ENCODE measurements around the gene THRA. TPM values are rescaled to one million over a fixed set of nuclear protein-coding genes. Genes with fewer than 3 reads are reported as not detected.

The THRA gene
- total and polyA plus RNA-seq, 9 of the 15 experiments (the other 6 are each of a cell fraction or from before 2014, with no cell fraction given) = 0.34 to 23.4 (median 12.7) TPM

DNA sequence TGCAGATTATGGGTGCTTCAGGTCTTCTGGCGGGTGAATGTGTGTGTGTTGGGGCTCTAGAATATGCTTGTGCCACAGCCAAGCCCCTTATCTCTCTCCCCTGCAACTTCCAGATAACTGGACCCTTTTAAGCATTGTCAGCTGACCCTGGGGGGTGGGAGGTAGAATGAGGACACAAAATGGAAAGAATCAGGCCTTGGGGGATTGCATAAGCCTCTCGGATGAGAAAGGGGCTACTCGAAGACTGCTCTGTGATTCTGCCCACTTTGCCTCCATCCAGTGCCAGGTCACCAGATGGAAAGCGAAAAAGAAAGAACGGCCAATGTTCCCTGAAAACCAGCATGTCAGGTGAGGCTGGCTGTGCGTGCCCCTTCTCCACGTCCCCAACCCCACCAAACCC lies 13.8 kb downstream of the THRA start (continued):
- TF ChIP-seq, protein P1, sequence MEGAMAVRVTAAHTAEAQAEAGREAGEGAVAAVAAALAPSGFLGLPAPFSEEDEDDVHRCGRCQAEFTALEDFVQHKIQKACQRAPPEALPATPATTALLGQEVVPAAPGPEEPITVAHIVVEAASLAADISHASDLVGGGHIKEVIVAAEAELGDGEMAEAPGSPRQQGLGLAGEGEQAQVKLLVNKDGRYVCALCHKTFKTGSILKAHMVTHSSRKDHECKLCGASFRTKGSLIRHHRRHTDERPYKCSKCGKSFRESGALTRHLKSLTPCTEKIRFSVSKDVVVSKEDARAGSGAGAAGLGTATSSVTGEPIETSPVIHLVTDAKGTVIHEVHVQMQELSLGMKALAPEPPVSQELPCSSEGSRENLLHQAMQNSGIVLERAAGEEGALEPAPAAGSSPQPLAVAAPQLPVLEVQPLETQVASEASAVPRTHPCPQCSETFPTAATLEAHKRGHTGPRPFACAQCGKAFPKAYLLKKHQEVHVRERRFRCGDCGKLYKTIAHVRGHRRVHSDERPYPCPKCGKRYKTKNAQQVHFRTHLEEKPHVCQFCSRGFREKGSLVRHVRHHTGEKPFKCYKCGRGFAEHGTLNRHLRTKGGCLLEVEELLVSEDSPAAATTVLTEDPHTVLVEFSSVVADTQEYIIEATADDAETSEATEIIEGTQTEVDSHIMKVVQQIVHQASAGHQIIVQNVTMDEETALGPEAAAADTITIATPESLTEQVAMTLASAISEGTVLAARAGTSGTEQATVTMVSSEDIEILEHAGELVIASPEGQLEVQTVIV (CRISPR knock-in tag; IDR thresholded peaks at IDR 0.05; ENCODE audit: borderline replicate concordance) = no peak
- TF ChIP-seq ZNF584 (CRISPR knock-in tag; IDR thresholded peaks at IDR 0.05; ENCODE audit: low read depth) (no peak), HMG20B (CRISPR knock-in tag; IDR thresholded peaks at IDR 0.05) (no peak), ZFP36 (IDR thresholded peaks at IDR 0.05; ENCODE audit: low read depth, low read length, partially characterized antibody) (no peak), KHSRP (IDR thresholded peaks at IDR 0.05) (no peak), PTTG1 (tag; IDR thresholded peaks at IDR 0.05; ENCODE audit: low read depth) (no peak), MAFF (IDR thresholded peaks at IDR 0.05; ENCODE audit: low read length) (no peak), ARNT (IDR thresholded peaks at IDR 0.05) (no peak), ELF2 (CRISPR knock-in tag; IDR thresholded peaks at IDR 0.05) (no peak), TAL1 (IDR thresholded peaks at IDR 0.05) (peak; percentile 67), RBM34 (IDR thresholded peaks at IDR 0.05; ENCODE audit: borderline replicate concordance, insufficient read depth, low read length) (no peak), TAF7 (tag; IDR thresholded peaks at IDR 0.05) (no peak), ZNF253 (CRISPR knock-in tag; conservative IDR thresholded peaks at IDR 0.05) (no peak)
- TF ChIP-seq, protein P2, sequence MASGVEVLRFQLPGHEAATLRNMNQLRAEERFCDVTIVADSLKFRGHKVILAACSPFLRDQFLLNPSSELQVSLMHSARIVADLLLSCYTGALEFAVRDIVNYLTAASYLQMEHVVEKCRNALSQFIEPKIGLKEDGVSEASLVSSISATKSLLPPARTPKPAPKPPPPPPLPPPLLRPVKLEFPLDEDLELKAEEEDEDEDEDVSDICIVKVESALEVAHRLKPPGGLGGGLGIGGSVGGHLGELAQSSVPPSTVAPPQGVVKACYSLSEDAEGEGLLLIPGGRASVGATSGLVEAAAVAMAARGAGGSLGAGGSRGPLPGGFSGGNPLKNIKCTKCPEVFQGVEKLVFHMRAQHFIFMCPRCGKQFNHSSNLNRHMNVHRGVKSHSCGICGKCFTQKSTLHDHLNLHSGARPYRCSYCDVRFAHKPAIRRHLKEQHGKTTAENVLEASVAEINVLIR (CRISPR knock-in tag; IDR thresholded peaks at IDR 0.05) = no peak
- TF ChIP-seq, protein P3, sequence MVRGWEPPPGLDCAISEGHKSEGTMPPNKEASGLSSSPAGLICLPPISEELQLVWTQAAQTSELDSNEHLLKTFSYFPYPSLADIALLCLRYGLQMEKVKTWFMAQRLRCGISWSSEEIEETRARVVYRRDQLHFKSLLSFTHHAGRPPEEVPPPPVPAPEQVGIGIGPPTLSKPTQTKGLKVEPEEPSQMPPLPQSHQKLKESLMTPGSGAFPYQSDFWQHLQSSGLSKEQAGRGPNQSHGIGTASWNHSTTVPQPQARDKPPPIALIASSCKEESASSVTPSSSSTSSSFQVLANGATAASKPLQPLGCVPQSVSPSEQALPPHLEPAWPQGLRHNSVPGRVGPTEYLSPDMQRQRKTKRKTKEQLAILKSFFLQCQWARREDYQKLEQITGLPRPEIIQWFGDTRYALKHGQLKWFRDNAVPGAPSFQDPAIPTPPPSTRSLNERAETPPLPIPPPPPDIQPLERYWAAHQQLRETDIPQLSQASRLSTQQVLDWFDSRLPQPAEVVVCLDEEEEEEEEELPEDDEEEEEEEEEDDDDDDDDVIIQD (CRISPR knock-in tag; IDR thresholded peaks at IDR 0.05) = no peak
- TF ChIP-seq, protein P4, sequence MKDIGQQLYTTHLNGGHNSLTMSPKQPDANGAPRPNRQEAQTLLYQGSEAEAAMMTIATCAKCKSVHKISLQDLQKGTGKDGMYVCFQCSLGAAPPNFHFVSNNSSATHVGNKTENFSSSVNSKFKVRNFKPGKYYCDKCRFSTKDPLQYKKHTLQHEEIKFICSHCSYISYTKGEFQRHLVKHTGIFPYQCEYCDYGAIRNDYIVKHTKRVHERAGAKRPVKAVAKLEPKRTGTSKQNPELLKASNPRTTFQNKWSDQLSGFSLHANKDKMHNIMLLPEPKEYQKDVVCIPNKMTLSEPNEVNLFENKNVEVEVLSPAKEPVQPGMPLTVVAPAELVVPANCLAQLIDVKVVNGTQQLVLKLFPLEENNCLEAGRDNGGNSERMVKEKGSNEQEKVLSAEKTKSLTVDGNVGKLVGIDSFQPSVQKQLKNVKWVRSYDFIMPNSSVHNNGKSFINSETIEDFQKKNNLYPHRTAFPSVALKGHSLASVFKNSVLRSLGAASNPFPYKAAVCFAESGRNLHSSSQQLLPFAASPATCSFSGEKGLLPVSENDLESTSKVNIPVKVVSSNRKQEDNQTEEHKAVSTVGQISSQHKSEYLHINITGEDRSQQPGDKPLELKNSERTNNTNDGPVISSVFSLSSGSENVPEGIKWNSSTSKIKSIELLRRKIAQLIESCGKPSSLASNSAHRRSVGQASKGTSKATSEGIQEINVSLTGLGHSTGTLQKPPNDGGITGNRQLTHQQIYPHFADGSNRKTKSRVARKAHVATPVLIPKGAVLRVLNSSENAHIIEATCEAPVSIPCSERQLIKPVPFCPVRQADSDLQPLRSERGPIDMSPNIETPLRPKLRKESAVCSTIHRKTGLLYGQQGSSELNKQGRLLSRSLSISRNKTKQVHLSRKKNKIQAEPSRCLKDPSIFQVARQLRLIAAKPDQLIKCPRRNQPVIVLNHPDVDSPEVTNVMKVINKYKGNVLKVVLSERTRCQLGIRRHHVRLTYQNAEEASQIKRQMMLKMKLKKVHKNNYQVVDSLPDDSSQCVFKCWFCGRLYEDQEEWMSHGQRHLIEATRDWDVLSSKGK (CRISPR knock-in tag; IDR thresholded peaks at IDR 0.05) = no peak
- TF ChIP-seq, protein P5, sequence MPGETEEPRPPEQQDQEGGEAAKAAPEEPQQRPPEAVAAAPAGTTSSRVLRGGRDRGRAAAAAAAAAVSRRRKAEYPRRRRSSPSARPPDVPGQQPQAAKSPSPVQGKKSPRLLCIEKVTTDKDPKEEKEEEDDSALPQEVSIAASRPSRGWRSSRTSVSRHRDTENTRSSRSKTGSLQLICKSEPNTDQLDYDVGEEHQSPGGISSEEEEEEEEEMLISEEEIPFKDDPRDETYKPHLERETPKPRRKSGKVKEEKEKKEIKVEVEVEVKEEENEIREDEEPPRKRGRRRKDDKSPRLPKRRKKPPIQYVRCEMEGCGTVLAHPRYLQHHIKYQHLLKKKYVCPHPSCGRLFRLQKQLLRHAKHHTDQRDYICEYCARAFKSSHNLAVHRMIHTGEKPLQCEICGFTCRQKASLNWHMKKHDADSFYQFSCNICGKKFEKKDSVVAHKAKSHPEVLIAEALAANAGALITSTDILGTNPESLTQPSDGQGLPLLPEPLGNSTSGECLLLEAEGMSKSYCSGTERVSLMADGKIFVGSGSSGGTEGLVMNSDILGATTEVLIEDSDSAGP (CRISPR knock-in tag; IDR thresholded peaks at IDR 0.05) = no peak

Measured in K562 (cell line).